ENCODE results near the gene TADA2B.

Gene TADA2B

GRCh38 chr4:7014815-7015214, 28.4 kb upstream of the TADA2B start:
- no peaks in the 10 kb centered on the region for H3K79me2 ChIP-seq (ENCODE audit: insufficient read depth, low read length)
- H2AFZ ChIP-seq (ENCODE audit: low read length) = no peak overlapping the region
- H3K9ac ChIP-seq (ENCODE audit: low read length) = no peak overlapping the region
- no peak overlapping the region for H3K27ac ChIP-seq (ENCODE audit: low read depth, low read length, poor library complexity, severe bottlenecking)
- no peaks in the 10 kb centered on the region for H3K9me3 ChIP-seq (ENCODE audit: low read length)
- H3K4me1 ChIP-seq (ENCODE audit: insufficient read depth, low read length, severe bottlenecking) = peaks cover 14% of the 10 kb centered on the region
- no peaks in the 10 kb centered on the region for H4K20me1 ChIP-seq (ENCODE audit: insufficient read depth, low read length)
- no peak overlapping the region for H3K4me3 ChIP-seq (ENCODE audit: low read depth, low read length, poor library complexity, severe bottlenecking)
- no peak for TF ChIP-seq CTCF (IDR thresholded peaks at IDR 0.05; ENCODE audit: low read length)
- no peak for TF ChIP-seq EZH2 (IDR thresholded peaks at IDR 0.05; ENCODE audit: borderline replicate concordance, low read length)
- peaks cover 24% of the 10 kb centered on the region for H3K36me3 ChIP-seq (ENCODE audit: insufficient read depth, low read length)
- no peaks in the 10 kb centered on the region for H3K9me2 ChIP-seq (ENCODE audit: low read depth, low read length)
- H3K27me3 ChIP-seq (ENCODE audit: insufficient read depth, low read length) = no peaks in the 10 kb centered on the region
- no peaks in the 10 kb centered on the region for H3F3A ChIP-seq (ENCODE audit: insufficient read depth, low read length)
- H3K4me2 ChIP-seq (ENCODE audit: low read length) = no peak overlapping the region

GRCh38 chr4:7015383-7016035, 27.7 kb upstream of the TADA2B start:
- peaks cover 23% of the 10 kb centered on the region for H3K36me3 ChIP-seq (ENCODE audit: insufficient read depth, low read length)
- H3K9me2 ChIP-seq (ENCODE audit: low read depth, low read length) = no peaks in the 10 kb centered on the region
- H3K27me3 ChIP-seq (ENCODE audit: insufficient read depth, low read length) = no peaks in the 10 kb centered on the region
- no peak overlapping the region for H3K27ac ChIP-seq (ENCODE audit: low read depth, low read length, poor library complexity, severe bottlenecking)
- peaks cover 14% of the 10 kb centered on the region for H3K4me1 ChIP-seq (ENCODE audit: insufficient read depth, low read length, severe bottlenecking)
- H3K79me2 ChIP-seq (ENCODE audit: insufficient read depth, low read length) = no peaks in the 10 kb centered on the region
- H3K9ac ChIP-seq (ENCODE audit: low read length) = no peak overlapping the region
- no peaks in the 10 kb centered on the region for H3F3A ChIP-seq (ENCODE audit: insufficient read depth, low read length)
- no peak overlapping the region for H2AFZ ChIP-seq (ENCODE audit: low read length)
- no peak overlapping the region for H3K4me2 ChIP-seq (ENCODE audit: low read length)
- TF ChIP-seq EZH2 (IDR thresholded peaks at IDR 0.05; ENCODE audit: borderline replicate concordance, low read length) (no peak), CTCF (IDR thresholded peaks at IDR 0.05; ENCODE audit: low read length) (no peak)
- H3K9me3 ChIP-seq (ENCODE audit: low read length) = no peaks in the 10 kb centered on the region
- H4K20me1 ChIP-seq (ENCODE audit: insufficient read depth, low read length) = no peaks in the 10 kb centered on the region
- no peak overlapping the region for H3K4me3 ChIP-seq (ENCODE audit: low read depth, low read length, poor library complexity, severe bottlenecking)

- H3K4me1 ChIP-seq (ENCODE audit: insufficient read depth, low read length, severe bottlenecking) = peaks cover 14% of the 10 kb centered on the region
- no peaks in the 10 kb centered on the region for H3K79me2 ChIP-seq (ENCODE audit: insufficient read depth, low read length)
- no peak overlapping the region for H3K27ac ChIP-seq (ENCODE audit: low read depth, low read length, poor library complexity, severe bottlenecking)
- H3K36me3 ChIP-seq (ENCODE audit: insufficient read depth, low read length) = peaks cover 17% of the 10 kb centered on the region
- H3F3A ChIP-seq (ENCODE audit: insufficient read depth, low read length) = no peaks in the 10 kb centered on the region
- no peaks in the 10 kb centered on the region for H3K9me2 ChIP-seq (ENCODE audit: low read depth, low read length)
- H4K20me1 ChIP-seq (ENCODE audit: insufficient read depth, low read length) = no peaks in the 10 kb centered on the region
- H2AFZ ChIP-seq (ENCODE audit: low read length) = no peak overlapping the region
- H3K27me3 ChIP-seq (ENCODE audit: insufficient read depth, low read length) = no peaks in the 10 kb centered on the region
- H3K9me3 ChIP-seq (ENCODE audit: low read length) = no peaks in the 10 kb centered on the region
- H3K4me3 ChIP-seq (ENCODE audit: low read depth, low read length, poor library complexity, severe bottlenecking) = no peak overlapping the region
- no peak overlapping the region for H3K4me2 ChIP-seq (ENCODE audit: low read length)
- H3K9ac ChIP-seq (ENCODE audit: low read length) = no peak overlapping the region
- TF ChIP-seq EZH2 (IDR thresholded peaks at IDR 0.05; ENCODE audit: borderline replicate concordance, low read length) (no peak), CTCF (IDR thresholded peaks at IDR 0.05; ENCODE audit: low read length) (no peak)
Observed at GRCh38 chr4:7016086-7016485, 27.1 kb upstream of the TADA2B start.

Measured in OCI-LY1 (cell line).